H1 (cell line): Measurements from ENCODE around the gene MCF2L.

Source experiments
- CEBPB ChIP-seq: IDR thresholded peaks from 2 replicates; pipeline ENCODE4 v1.6.1; 2012; ENCODE audit warnings: low read depth, low read length
- CTCF ChIP-seq, 3 experiments: IDR thresholded peaks; 1 replicate in 2 of 3; 2 replicates in 1 of 3; pipeline versions ENCODE4 v1.5.1 to v1.6.1; 2011; ENCODE audit warnings: low read length in 3 of 3, mild to moderate bottlenecking in 3 of 3, inconsistent platforms in 2 of 3, low read depth in 1 of 3, moderate library complexity in 1 of 3; ENCODE audit not compliant: insufficient read depth in 1 of 3; ENCODE audit errors: control extremely low read depth in 1 of 3
- EGR1 ChIP-seq: IDR thresholded peaks from 2 replicates; pipeline ENCODE4 v1.6.1; 2011; ENCODE audit warnings: low read depth, low read length, borderline replicate concordance
- EP300 ChIP-seq, 2 experiments: IDR thresholded peaks; 1 replicate in 1 of 2; 2 replicates in 1 of 2; pipeline ENCODE4 v1.6.1; 2011 to 2012; ENCODE audit warnings: low read depth in 2 of 2, low read length in 2 of 2, mild to moderate bottlenecking in 2 of 2, borderline replicate concordance in 1 of 2, inconsistent platforms in 1 of 2, moderate library complexity in 1 of 2
- JUND ChIP-seq: IDR thresholded peaks from 2 replicates; pipeline ENCODE4 v1.6.1; 2011; ENCODE audit warnings: mild to moderate bottlenecking, improper control_type of control experiment, low read length
- MAX ChIP-seq: IDR thresholded peaks from 2 replicates; pipeline ENCODE4 v1.6.1; 2012; ENCODE audit warnings: inconsistent platforms
- POLR2A ChIP-seq, 2 experiments: IDR thresholded peaks; 1 replicate in 1 of 2; 2 replicates in 1 of 2; pipeline ENCODE4 v1.6.1; 2011; ENCODE audit warnings: low read depth in 2 of 2, low read length in 2 of 2, mild to moderate bottlenecking in 2 of 2; ENCODE audit errors: control extremely low read depth in 1 of 2
- POLR2AphosphoS5 ChIP-seq: IDR thresholded peaks from 2 replicates; pipeline ENCODE4 v1.6.1; 2011; ENCODE audit warnings: low read depth, low read length
- SUZ12 ChIP-seq: fragments of 200-600 bp; sonication (generic); IDR thresholded peaks from 2 replicates; pipeline ENCODE4 v1.6.1; 2012; ENCODE audit warnings: mild to moderate bottlenecking, inconsistent platforms, low read length, moderate library complexity, mixed read lengths
- TAF1 ChIP-seq: IDR thresholded peaks from 2 replicates; pipeline ENCODE4 v1.6.1; 2011; ENCODE audit warnings: mild to moderate bottlenecking, low read depth, low read length
- TEAD4 ChIP-seq: IDR thresholded peaks from 2 replicates; pipeline ENCODE4 v1.6.1; 2012; ENCODE audit warnings: low read depth, low read length, inconsistent platforms, mixed read lengths

GRCh38 chr13:112984954-112985802 lies 16.2 kb downstream of the MCF2L start:
- TF ChIP-seq CTCF (IDR thresholded peaks at IDR 0.05; ENCODE audit: control extremely low read depth in 1 of 3, insufficient read depth in 1 of 3, low read depth in 1 of 3, low read length in 3 of 3), result no peak
- no peak for TF ChIP-seq EP300 (IDR thresholded peaks at IDR 0.05; ENCODE audit: borderline replicate concordance in 1 of 2, low read depth in 2 of 2, low read length in 2 of 2)
- no peak for TF ChIP-seq POLR2A (IDR thresholded peaks at IDR 0.05; ENCODE audit: control extremely low read depth in 1 of 2, low read depth in 2 of 2, low read length in 2 of 2)
- no peak for TF ChIP-seq CEBPB
- TF ChIP-seq TAF1, result no peak
- TF ChIP-seq MAX, result no peak
- TF ChIP-seq TEAD4, result no peak
- TF ChIP-seq JUND, result no peak
- no peak for TF ChIP-seq POLR2AphosphoS5
- no peak for TF ChIP-seq EGR1
- TF ChIP-seq SUZ12, result no peak
